Activated CD4-positive, alpha-beta T cell treated with anti-CD3 and anti-CD28 coated beads, Interleukin-2, Interleukin-6, amounts not matched to agents 100 ng/mL and 50 ng/mL, durations not matched to agents 16 hours and 8 hours (primary cell): ENCODE results near the gene C1orf105.
"Not testable (repeated sequence)": the region's sequence is repeated elsewhere in the genome, so short reads cannot be mapped to it uniquely, and the experiment has no call there.

Experiments
- DNase-seq: peaks from one replicate; pipeline ENCODE4 v3.0.0-alpha.2; 2020

Gene C1orf105, protein sequence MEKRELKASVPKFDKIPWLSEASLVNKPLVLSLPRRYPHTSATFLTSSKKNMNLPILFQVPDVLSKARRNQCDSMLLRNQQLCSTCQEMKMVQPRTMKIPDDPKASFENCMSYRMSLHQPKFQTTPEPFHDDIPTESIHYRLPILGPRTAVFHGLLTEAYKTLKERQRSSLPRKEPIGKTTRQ

DNA sequence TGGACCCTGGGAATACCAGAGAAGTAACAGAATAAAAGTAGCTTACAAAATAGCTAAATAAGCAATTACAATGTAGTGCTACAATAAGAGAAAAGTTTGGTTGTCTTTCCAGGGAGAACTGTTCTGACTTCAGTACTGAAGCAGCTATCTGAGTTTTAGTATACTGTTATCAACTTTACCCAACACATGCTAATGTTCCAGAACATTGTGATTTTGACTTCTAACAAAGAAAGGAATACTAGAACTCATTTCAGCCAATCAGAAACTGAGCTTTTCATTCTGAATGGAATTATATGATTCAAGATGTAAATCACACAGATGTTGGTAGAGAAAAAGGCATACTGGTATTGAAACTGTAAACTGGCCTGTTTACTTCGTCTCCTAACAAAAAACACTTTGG lies at the start of gene C1orf105:
C1orf105 (plus strand) TSS at position 301 of the 400 bp plus-strand sequence. CDS start 201 bp downstream, outside the sequence.
- DNase-seq = no peak

DNA sequence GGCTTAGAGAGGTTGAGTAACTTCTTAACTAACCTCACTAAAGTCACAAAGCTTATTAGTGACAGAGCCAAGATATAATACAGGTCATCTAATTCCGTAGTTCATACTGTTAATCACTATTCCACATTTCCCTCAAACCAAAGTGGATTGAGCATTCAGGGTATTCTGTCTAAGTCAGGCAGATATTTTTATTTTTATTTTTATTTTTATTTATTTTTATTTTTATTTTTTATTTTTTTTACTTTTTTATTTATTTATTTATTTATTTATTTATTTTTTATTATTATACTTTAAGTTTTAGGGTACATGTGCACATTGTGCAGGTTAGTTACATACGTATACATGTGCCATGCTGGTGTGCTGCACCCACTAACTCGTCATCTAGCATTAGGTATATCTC lies 48.8 kb upstream of the C1orf105 start:
- not testable (repeated sequence) for DNase-seq

DNA sequence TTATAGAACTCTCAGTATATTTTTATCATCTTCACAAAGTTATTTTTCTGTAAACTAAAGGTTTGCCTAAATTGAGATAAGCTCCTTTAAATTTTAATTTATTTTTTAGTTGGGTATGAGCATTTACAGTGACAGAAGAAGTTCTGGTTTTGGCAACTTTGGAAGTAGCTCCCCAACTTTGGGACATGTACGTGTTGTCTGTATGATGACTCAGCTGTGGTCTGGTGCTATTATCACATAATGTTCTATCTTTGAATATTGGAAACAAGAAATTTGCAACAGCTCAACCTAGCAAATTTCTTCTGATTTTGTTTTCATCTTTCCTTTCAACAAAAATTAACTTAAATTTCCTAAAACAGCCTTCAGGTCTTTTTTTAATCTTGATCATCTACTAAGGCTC lies 46.6 kb upstream of the C1orf105 start:
- DNase-seq = peak; percentile 34

DNA sequence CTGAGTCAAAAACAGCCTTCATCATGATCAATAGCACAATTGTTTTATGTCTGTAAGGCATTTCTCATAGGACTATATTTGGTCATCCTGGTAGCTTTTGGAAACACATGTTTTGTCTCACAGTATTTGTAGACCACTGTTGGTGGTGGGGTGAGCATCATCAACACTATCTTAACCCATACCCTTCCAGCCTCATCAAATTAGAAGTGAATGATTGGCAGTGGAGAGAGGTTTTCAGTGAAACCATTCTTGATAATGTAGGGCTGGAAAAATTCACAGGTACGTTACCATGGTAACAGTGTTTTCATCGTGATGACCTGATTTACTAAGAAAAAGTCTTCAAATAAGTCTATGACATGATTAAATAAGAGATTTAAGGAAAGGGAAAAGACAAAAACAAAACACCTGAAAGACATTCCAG lies 45.3 kb upstream of the C1orf105 start:
- peak; percentile 55 for DNase-seq

DNA sequence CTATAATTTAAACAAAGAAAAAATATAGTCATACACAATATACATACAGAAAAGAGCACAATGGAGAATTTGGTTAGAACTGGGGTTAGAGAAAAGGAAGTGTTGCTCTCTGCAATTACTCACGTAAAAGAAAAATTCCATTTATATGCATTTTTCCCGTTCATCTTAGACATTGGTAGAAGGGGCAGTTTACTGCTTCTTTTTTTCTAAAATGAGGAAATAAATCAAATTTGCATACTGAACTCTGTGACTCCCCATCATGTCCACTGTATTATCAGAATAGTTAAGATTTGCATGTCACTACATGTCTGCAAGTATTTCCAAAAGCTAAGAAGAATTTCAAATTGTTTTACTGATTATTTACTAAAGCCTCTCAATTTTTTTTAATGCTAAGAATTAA lies 44.1 kb upstream of the C1orf105 start:
- no peak for DNase-seq

DNA sequence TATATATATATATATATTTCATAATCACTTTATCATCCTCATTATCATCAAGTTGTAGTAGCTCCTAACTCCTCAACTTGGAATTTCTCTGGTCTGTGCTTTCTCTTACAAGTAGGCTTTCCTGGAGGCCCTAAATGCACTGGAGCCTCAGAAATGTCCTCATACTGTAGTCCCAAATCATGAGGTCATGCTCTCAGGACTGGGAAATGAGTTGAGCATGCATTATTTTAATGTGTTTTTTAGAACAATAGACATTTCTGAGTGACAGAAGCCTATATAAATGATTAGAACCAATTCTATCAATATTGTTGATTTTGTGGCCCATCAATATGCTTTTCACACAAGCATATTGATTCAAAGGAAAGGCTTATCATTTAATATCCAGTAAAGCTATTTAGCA lies 42.9 kb upstream of the C1orf105 start:
- no peak for DNase-seq

DNA sequence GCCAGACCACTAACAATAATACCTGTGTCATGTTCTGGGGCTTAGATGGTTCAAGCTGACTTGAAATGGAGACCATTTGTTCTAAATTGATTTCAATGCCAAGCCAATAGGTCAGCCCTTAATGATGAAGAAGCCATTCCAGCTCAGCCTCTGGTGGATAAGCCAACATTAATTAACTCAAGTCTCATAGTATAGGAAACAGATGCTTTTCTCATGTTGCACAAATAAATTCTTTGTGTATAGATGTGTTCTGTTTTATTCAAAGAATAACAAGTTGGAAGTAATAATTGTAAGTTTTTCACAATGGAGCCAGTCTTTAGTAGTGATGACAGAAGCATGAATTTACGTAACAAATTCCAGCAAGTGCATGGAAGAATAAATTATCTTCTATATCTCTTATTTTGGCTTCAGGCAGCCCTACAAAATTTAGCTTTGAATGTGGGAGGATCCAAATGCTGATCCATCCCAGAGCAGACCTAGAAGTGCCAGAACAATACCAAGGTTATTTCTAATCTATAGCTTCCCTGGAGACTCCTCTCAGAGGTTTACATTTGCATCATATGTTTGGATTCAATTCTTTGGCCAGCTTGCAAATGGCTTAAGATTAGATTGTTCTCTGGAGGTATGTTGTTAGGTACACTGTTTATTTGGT lies 42.2 kb upstream of the C1orf105 start:
- DNase-seq = no peak

DNA sequence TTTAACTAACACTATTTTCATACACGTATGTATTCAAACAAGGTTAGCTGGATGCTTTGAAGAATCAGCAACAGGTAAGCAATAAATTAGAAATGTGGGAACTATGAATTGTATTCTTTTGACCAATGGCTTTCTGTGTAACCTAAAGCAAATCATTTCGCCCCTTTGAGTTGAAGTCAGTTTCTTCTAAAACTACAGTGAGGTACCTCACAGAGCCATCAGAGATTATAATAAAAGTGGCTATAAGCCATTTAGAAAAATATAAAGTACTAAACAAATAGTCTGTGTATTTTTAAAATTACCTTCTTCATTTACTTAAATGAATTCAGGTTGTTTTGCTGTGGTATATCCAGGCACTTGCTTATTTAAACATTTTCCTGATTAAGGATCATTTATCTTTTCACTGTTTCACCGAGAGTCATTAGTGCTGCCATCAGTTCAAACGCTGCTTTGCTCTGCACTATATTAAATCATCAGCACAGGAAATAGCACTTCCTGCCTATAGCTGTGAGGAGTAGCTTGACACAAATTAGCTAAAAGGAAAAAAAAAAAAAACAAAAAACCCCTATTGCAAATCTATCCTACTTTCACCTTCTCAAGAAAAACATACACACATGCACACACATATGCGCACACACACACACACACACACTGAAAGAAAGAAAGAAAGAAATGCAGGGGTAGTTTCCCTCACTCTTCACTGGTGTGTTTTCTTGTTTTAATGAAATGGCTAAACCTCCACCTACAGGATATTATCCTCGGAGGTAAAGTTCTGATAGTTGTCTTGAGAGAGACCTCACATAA lies 39.8 kb upstream of the C1orf105 start:
- DNase-seq = peak; percentile 77

DNA sequence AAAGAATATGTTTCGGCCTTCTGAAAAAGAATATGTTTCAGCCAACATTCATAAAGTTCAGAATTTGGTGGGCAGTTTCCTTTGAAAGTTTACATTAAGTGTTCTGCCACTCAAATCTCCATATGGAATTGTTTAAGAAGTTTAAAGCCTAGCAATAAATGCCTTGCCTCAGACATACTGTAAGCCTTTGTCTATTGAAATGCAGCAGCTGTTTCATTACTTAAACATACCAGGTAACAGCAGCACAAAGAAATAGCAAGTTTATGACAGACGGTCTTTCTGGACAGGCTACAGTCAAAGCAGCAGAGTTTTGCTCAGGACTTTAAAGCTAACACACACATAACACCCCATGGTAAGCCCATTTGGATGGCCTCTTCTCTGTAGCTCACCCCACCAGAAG lies 38.5 kb upstream of the C1orf105 start:
- DNase-seq = no peak

DNA sequence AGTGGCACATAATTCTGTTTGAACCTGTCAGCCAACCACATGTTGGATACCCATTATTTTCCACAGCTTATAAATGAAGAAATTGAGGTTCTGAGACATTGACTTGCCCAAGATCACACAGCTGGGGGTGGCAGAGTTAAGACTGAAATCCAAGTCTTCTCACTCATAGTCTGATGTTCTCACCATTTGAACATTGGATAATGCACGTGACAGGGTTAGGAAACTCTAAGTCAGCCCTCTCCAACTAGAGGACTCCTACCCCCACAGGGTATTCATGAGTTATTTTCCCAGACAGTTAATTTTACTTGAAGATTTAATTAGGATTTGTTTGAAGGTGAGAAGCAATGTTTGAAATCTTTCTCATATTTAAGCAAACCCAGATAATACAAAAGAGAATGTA lies 38.1 kb upstream of the C1orf105 start:
- no peak for DNase-seq

DNA sequence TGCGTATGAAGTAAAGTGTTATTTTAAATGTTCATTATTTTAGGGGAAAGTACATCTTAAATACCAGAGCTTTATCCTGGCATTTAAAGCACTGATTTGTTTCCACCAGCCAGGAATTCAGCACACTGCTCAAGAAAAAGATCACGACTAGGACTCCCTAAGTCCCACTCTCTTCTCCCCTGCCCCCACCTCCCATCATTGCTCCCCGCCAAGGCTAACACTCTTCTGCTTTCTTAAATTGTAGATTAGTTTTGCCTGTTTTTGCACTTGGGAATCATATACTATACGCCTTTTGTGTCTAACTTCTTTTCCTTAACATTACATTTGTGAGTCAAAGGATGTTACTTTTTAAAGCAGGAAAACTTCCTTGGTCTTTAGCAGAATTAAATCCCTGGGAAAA lies 37.5 kb upstream of the C1orf105 start:
- no peak for DNase-seq

DNA sequence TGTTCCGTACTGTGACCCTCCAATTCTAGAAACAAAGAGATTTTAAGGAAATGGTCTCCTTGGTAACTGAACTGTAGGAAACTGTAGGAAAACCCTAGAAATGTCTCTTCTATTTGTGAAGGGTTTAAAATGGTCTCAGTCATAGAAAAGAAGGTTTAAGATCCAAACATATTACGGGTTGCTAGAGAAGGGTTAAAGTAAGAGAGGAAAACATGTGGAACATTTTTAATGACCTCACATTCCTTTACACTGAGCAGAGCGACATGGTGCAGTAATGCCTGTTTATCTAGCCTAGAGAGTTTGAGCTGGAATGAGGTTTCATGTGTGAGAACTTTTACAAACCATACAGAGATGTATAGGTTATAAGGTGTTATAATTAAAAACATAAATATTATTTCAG lies 36.9 kb upstream of the C1orf105 start:
- DNase-seq = no peak

DNA sequence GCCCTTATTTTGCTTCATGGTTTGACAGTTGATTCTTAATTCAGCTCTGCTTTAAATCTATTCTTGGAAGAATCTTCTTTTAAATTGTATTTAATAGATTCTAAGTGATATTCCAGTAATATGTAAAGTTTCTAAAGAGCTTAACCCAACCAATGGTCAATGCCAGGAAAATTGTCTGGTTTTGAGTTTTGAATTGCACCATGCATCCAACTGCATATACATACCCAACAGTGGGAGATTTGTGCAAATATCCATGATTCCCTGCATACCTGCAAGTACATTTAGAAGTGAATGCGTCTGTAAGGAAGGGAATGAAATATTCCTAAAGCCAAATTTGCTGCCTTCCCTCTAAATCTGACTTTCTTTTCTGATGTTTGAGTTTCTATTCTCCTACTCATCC lies 35.8 kb upstream of the C1orf105 start:
- DNase-seq = no peak

DNA sequence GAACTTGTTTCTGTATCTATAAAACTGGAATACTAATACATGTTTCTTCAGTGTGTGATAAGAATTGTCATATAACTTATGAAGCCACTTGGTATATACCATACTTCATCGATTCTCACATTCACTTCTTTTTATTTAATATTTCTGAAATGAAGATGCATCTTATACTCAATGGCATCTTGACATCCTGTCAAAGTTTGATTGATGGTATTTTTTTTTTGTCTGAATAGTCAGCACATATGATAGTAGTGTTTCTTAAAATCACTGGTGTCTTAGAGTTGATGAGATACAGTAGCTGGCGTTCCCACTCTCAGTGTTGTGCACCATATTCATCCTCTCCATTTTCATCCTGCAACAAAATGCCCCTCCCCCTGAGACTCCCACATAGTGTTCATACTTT lies 34.4 kb upstream of the C1orf105 start:
- DNase-seq = no peak

DNA sequence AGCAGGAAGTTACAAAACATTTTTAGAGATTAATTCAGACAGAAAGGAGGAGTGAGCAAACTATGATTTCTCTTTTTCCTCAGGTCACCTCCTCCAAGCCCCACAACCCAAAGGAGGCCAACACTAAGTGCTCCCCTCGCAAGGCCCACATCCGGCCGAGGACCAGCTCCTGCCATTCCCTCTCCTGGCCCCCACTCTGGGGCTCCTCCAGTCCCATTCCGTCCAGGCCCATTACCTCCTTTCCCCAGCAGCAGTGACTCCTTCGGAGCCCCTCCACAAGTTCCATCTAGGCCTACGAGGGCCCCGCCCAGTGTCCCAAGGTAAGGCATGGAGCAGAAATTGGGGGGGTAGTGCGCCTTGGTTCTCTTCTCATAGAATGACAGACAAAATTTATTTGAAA lies 32.0 kb upstream of the C1orf105 start:
- no peak for DNase-seq

DNA sequence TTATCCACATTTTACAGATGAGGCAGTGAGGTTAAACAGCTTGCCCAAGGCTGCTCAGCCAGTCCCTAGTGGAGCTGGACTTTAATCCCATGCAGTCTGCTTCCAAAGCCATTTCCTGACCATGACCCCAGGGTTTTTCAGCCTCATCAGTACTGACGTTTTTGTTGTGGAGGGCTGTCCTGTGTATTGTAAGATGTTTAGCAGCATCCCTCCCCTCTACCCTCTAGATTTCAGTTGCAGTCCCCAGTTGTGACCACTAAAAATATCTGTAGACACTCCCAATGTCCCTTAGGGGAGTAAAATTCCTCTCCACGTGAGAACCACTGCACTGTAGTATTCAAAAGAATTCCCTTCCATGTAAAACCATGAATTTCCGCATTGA lies 30.2 kb upstream of the C1orf105 start:
- DNase-seq = no peak

DNA sequence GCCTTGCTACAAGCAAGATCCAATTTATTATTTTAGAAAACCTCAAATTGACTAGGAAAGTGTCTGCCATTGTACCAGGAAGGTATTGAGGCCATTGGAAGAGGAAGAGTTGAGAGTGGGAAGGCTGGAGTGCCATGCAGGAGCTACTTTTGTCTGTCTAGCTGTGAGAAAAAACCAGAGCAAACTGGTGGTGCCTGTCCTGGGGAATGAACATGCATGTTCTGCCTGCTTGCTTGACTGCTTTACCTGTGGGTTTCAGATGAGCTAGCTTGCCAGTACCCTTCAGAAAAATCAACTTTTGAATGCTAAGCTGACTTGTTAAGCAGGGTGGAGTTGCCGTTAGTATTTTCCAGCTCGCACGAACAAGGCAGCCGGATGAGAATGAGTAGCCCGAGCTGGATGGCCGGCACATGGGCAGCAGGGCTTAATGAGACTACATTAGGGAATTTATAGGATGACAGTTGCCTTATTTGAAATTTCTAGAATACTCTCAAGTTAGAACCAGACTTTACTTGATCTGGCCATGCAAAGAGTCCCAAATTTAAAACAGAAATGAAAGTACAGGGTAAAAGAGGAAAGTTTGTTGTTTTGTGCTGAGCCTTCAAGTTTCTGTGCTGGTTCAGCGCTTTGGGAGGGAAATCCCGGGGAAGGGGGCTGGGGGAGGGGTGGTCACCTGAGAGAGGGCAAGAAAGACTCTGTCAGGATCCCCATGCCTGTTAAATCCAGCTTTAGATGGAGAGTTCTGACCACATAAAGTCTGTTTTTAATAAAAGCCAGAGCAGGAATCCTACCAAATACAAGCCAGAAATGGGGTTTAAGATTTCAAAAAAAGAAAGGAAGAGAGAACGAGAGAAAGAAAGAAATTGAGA lies 29.6 kb upstream of the C1orf105 start:
- no peak for DNase-seq

DNA sequence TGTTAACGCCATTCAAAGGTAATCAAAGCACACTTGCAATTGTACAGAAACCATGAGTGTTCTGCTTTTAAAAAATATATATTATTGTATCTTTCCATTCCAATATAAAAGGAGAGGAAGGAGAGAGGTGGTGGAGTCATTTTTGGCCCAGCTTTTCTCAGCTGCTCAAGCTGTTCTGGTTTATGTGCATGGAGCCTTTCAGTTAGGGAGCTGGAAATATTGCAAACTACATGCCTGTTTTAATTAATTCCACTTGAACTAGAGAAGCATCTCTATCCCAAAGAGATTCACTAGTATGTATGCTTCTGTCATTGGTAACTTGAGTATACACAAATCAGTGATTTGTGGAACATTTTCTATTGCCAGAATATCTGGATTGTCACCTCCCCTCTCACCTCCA lies 28.5 kb upstream of the C1orf105 start:
- DNase-seq = no peak

DNA sequence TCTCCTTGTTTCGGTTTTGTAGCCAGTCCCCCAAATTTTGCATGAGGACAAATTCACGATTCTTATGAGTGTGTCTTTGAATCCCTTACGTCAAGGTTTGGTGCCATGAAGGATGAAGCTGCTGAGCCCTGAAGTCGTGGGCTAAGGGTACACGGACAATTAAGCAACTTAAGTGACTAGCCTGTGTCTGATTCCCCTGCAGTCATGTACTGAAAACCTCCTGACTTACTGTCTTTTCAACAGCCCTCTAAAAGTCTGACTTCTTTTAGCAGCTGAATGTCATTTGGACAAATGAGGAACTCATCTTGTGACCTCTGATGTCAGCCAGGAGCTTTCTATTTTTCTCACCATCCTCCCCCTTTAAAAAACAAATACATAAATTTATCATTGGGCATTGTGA lies 27.1 kb upstream of the C1orf105 start:
- peak; percentile 43 for DNase-seq

DNA sequence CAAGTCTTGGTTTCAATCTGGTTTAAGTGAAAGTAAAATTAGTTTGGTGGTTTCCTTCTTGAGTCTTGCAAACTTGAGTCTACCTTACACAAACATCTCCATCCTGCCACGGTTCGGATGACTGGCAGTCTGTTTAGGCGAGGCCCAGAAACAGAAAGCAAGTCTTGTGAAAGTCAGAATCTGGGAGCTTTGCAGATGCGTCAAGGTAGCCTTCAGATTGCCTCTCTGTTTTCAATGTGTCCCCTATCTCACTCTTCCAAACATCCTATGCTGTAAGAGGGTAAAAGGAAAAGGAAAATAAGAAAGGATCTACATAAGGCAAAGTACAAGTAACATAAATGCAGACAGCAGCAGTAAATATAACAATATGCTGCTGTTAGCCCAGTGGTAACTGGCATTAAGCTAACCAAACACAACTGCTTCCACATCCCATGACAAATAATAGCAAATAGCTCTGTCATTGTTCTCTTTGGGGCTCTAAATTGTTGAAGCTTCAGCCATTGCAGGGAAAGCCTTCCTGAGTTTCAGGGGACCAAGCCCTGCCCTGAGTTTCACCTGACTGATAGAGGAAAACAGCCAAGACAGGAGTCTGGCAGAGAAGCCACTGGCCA lies 26.2 kb upstream of the C1orf105 start:
- peak; percentile 91 for DNase-seq

DNA sequence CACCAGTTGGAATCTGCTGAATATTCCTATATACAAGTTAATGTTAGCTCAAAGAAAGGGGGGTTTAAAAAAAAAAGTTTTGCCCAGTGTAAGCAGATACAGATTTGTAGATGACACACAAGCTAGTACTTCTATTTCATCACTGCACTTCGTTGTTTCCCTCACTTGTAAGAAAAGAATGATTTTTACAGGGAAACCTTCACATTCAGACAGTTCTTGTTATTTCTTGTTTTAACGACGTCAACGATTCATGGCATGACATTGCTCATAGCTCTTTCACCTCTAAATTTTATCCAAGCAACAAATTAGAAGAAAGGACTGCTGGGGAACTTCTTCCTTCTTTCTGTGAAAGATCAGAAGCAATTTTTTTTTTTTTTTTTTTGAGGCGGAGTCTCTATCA lies 25.7 kb upstream of the C1orf105 start:
- peak; percentile 13 for DNase-seq

DNA sequence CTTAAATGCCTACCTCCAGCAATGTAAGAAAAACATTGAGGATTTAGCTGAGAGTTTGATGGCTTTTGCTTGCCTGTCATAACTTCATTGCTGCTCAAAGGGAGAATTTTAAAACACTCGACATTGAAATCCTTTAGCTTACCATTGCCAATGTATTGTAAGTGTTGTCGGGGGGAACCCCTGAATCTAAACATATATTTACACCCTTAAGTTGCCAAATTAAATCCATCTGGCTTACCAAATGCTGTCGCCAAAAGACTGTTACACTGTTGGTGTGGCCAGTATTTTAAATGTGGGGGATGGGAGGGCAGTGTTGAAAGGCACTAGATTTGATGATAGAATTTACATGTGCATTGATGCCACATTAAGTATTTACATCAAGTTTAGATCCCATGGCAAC lies 24.9 kb upstream of the C1orf105 start:
- DNase-seq = no peak

DNA sequence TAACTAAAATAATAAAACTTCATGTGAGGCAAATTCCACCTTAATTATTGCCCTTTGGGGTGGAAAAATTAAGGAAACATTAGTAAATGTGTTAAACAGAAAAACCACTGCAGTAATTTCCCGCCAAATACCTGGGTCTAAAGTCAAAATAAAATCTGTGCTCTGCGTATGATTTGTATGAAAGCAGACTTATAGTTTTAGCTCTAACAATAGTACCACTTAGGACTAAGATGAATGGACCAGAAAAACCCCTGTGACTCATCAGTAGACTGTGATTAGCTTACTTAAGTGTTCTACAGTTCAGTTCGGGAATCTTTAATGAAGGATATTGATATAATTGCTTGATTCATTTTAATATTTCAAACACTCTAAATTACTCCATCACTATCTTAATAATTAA lies 23.3 kb upstream of the C1orf105 start:
- DNase-seq = peak; percentile 75
